ENCODE results near the gene KDM4B. TPM values are rescaled to one million over a fixed set of nuclear protein-coding genes. Genes with fewer than 3 reads are reported as not detected.

Gene KDM4B
- total RNA-seq, 2 donors from 2014 or later: 27.8 to 38.5 TPM

GRCh38 chr19:4976401-4977298, 7.7 kb downstream of the KDM4B start:
- Histone ChIP-seq H3K4me1 (ENCODE audit: control insufficient read depth, insufficient read depth, low read length) (no peaks in the 10 kb centered on the region), H3K9me3 (ENCODE audit: control insufficient read depth, low read length) (no peaks in the 10 kb centered on the region), H3K4me3 (ENCODE audit: low read length) (no peak overlapping the region), H3K36me3 (ENCODE audit: control insufficient read depth, insufficient read depth, low read length) (peaks cover 7% of the 10 kb centered on the region), H3K27ac (ENCODE audit: low read depth, low read length) (peak overlapping the region; percentile 66), H3K27me3 (ENCODE audit: control insufficient read depth, insufficient read depth, low read length, poor library complexity, severe bottlenecking) (no peaks in the 10 kb centered on the region), H3K9ac (ENCODE audit: extremely low read depth, low read length, poor library complexity, severe bottlenecking) (no peak overlapping the region)
- peaks cover 8% of the 10 kb centered on the region for H3K4me1 Mint-ChIP-seq
- peaks cover 11% of the 10 kb centered on the region for H3K36me3 Mint-ChIP-seq (ENCODE audit: low read depth)
- DNase-seq: peak; percentile 83
- H3K4me3 Mint-ChIP-seq: no peak overlapping the region
- no peaks in the 10 kb centered on the region for H3K9me3 Mint-ChIP-seq
- TF ChIP-seq CTCF (conservative IDR thresholded peaks at IDR 0.05): peak; percentile 65
- 93 to 94% methylated on average over 27 to 33 of the region's 33 CpGs for WGBS, 2 experiments (ENCODE audit: insufficient coverage in 1 of 2, insufficient read length in 1 of 2)
- no peaks in the 10 kb centered on the region for H3K27me3 Mint-ChIP-seq (ENCODE audit: insufficient read depth)
- H3K27ac Mint-ChIP-seq: peak overlapping the region; percentile 88

- Mint-ChIP-seq H3K4me1 (peaks cover 8% of the 10 kb centered on the region), H3K4me3 (no peak overlapping the region), H3K27ac (peak overlapping the region; percentile 50), H3K9me3 (no peaks in the 10 kb centered on the region), H3K36me3 (ENCODE audit: low read depth) (peaks cover 11% of the 10 kb centered on the region), H3K27me3 (ENCODE audit: insufficient read depth) (no peaks in the 10 kb centered on the region)
- DNase-seq: no peak
- Histone ChIP-seq H3K4me3 (ENCODE audit: low read length) (no peak overlapping the region), H3K27ac (ENCODE audit: low read depth, low read length) (peak overlapping the region; percentile 66), H3K36me3 (ENCODE audit: control insufficient read depth, insufficient read depth, low read length) (peaks cover 7% of the 10 kb centered on the region), H3K27me3 (ENCODE audit: control insufficient read depth, insufficient read depth, low read length, poor library complexity, severe bottlenecking) (no peaks in the 10 kb centered on the region), H3K9me3 (ENCODE audit: control insufficient read depth, low read length) (no peaks in the 10 kb centered on the region), H3K9ac (ENCODE audit: extremely low read depth, low read length, poor library complexity, severe bottlenecking) (no peak overlapping the region), H3K4me1 (ENCODE audit: control insufficient read depth, insufficient read depth, low read length) (no peaks in the 10 kb centered on the region)
- 92 to 97% methylated on average over 24 to 36 of the region's 36 CpGs for WGBS, 2 experiments (ENCODE audit: insufficient coverage in 1 of 2, insufficient read length in 1 of 2)
- TF ChIP-seq CTCF (conservative IDR thresholded peaks at IDR 0.05): no peak
Measured at GRCh38 chr19:4977299-4978174, 8.6 kb downstream of the KDM4B start.

GRCh38 chr19:4979211-4979807, 10.4 kb downstream of the KDM4B start:
- 95 to 97% methylated on average over 7 to 8 of the region's 8 CpGs for WGBS, 2 experiments (ENCODE audit: insufficient coverage in 1 of 2, insufficient read length in 1 of 2)
- no peak overlapping the region for H3K27ac ChIP-seq (ENCODE audit: low read depth, low read length)
- TF ChIP-seq CTCF (conservative IDR thresholded peaks at IDR 0.05): no peak

More at GRCh38 chr19:4979211-4979807, 10.4 kb downstream of the KDM4B start:
- Histone ChIP-seq H3K4me3 (ENCODE audit: low read length) (no peak overlapping the region), H3K9ac (ENCODE audit: extremely low read depth, low read length, poor library complexity, severe bottlenecking) (no peak overlapping the region), H3K27me3 (ENCODE audit: control insufficient read depth, insufficient read depth, low read length, poor library complexity, severe bottlenecking) (no peaks in the 10 kb centered on the region), H3K36me3 (ENCODE audit: control insufficient read depth, insufficient read depth, low read length) (peaks cover 7% of the 10 kb centered on the region), H3K9me3 (ENCODE audit: control insufficient read depth, low read length) (no peaks in the 10 kb centered on the region), H3K4me1 (ENCODE audit: control insufficient read depth, insufficient read depth, low read length) (no peaks in the 10 kb centered on the region)
- Mint-ChIP-seq H3K27ac (peak overlapping the region; percentile 70), H3K9me3 (no peaks in the 10 kb centered on the region), H3K4me3 (no peak overlapping the region), H3K27me3 (ENCODE audit: insufficient read depth) (no peaks in the 10 kb centered on the region), H3K4me1 (peaks cover 8% of the 10 kb centered on the region), H3K36me3 (ENCODE audit: low read depth) (peaks cover 11% of the 10 kb centered on the region)
- DNase-seq: no peak
